GM21619 (cell line): ENCODE results near the gene ABHD2.
A peak's percentile ranks its signal among the peaks of the same experiment; 100 is the strongest.
"Not testable (repeated sequence)": the region's sequence is repeated elsewhere in the genome, so short reads cannot be mapped to it uniquely, and the experiment has no call there.

Experiments
- ATAC-seq: cut with Tn5 transposase; IDR thresholded peaks from one replicate; pipeline ENCODE4 v1.9.1; 2021; ENCODE audit not compliant: unreplicated experiment

ABHD2 gene

GRCh38 chr15:89217031-89217430 is 128.8 kb downstream of the ABHD2 start:
- no peak for ATAC-seq

GRCh38 chr15:89217686-89218376 is 129.6 kb downstream of the ABHD2 start:
- no peak for ATAC-seq

- no peak for ATAC-seq
Measured at GRCh38 chr15:89218531-89218930, 130.3 kb downstream of the ABHD2 start.

GRCh38 chr15:89221543-89221942 is 133.3 kb downstream of the ABHD2 start, which contains the start of gene RLBP1:
Gene RLBP1 (minus strand): TSS chr15:89221579. CDS start chr15:89218975, 2,604 bp downstream.
- no peak for ATAC-seq

- no peak for ATAC-seq
Measured at GRCh38 chr15:89225588-89225987, 137.3 kb downstream of the ABHD2 start.

GRCh38 chr15:89226359-89227221 is 138.3 kb downstream of the ABHD2 start:
- no peak for ATAC-seq

GRCh38 chr15:89227425-89227824 is 139.2 kb downstream of the ABHD2 start:
- no peak for ATAC-seq

GRCh38 chr15:89230277-89230676 is 142.0 kb downstream of the ABHD2 start:
- no peak for ATAC-seq

- ATAC-seq = no peak
Measured at GRCh38 chr15:89231832-89232231, 143.6 kb downstream of the ABHD2 start.

GRCh38 chr15:89239883-89240810 is 151.9 kb downstream of the ABHD2 start:
- ATAC-seq = not testable (repeated sequence)

- ATAC-seq = no peak
Measured at GRCh38 chr15:89243046-89243690, 154.9 kb downstream of the ABHD2 start.

GRCh38 chr15:89243691-89244573 is 155.7 kb downstream of the ABHD2 start, which contains the start of gene FANCI:
Gene FANCI (plus strand): TSS chr15:89243979. CDS start chr15:89247648, 3,669 bp downstream.
- peak; percentile 91 for ATAC-seq

GRCh38 chr15:89244574-89244903 is 156.3 kb downstream of the ABHD2 start:
- no peak for ATAC-seq

GRCh38 chr15:89247446-89247845 is 159.2 kb downstream of the ABHD2 start:
- ATAC-seq = no peak

- no peak for ATAC-seq
Measured at GRCh38 chr15:89248584-89248983, 160.3 kb downstream of the ABHD2 start.

- ATAC-seq = not testable (repeated sequence)
Measured at GRCh38 chr15:89250142-89250541, 161.9 kb downstream of the ABHD2 start.
